ENCODE results near the gene CAPN11.
A peak's percentile ranks its signal among the peaks of the same experiment; 100 is the strongest.
"Not testable (repeated sequence)": the region's sequence is repeated elsewhere in the genome, so short reads cannot be mapped to it uniquely, and the experiment has no call there.

CAPN11 gene

GRCh38 chr6:44131892-44132291, 26.7 kb upstream of the CAPN11 start:
- DNase-seq (ENCODE audit: low read depth): no peak

DNA sequence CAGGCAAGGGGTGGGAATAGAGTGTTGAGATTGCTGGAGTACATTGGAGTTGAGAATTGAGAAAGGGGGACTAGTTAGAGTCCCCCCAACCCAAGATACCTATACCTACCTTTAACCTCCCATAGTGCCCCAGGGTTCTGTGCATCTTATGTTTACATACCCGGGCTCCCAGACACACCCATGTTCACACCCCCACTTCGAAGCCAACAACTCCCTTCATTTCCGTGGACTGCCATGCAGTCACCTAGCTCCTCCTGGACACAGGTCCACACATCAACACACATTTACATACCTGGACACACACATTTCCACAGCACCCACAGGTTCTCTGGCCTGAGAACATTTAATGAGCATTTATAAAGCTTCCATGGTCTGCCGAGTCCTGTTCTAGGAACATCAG, 26.1 kb upstream of the CAPN11 start:
- DNase-seq (ENCODE audit: low read depth): no peak

GRCh38 chr6:44133003-44133931, 25.4 kb upstream of the CAPN11 start:
- DNase-seq (ENCODE audit: low read depth): peak; percentile 45

- no peak for DNase-seq (ENCODE audit: low read depth)
These were observed 24.5 kb upstream of the CAPN11 start for GRCh38 chr6:44133981-44134711.

DNA sequence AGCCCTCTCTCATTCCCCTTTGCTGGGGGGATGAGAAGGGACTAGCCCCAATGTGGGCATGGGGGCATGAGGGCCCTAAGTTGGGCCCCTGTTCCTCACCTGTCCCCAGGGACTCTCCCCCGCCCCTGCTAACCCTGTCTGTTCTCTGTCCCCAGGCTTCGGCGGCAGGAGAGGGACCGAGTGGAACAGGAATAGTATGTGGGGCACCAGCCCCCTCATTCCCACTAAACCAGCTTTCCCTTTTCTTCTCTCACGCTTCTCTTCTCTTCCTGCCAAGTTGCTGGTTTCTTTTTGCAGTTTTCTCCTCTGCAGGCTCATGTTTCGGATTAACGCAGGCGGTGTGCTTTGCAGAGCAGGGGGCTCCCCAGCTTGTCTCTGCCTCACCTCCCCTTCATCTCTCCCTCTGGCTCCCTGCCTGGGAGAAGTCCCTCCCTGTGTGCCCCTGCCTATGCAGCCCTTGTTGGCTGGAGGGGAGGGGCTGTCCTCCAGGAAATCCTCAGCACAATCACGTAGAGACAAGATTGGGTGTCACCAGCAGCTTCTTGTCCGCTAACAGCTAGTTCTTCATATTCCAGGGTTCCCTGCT, 23.4 kb upstream of the CAPN11 start:
- DNase-seq (ENCODE audit: low read depth): no peak

DNA sequence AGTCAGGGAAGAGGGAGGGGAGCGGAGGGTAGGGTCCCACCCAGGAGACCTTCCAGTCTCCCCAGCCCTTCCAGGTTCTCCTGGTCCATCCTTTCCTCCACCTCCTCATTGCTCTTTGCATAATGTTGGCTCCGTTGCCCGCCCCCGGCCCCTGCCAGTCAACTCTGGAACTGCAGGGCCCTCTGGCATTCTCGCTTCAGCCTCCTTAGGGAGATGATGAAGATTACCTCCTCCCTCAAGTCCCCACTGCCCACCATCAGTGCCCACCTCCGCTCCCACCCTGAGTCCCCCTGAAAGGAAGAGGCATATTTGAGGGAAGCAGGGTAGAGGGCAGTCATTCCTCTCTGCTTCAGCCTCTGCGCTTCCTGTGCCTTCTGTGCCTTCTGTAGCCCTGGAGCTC, 22.7 kb upstream of the CAPN11 start:
- DNase-seq (ENCODE audit: low read depth): no peak

DNA sequence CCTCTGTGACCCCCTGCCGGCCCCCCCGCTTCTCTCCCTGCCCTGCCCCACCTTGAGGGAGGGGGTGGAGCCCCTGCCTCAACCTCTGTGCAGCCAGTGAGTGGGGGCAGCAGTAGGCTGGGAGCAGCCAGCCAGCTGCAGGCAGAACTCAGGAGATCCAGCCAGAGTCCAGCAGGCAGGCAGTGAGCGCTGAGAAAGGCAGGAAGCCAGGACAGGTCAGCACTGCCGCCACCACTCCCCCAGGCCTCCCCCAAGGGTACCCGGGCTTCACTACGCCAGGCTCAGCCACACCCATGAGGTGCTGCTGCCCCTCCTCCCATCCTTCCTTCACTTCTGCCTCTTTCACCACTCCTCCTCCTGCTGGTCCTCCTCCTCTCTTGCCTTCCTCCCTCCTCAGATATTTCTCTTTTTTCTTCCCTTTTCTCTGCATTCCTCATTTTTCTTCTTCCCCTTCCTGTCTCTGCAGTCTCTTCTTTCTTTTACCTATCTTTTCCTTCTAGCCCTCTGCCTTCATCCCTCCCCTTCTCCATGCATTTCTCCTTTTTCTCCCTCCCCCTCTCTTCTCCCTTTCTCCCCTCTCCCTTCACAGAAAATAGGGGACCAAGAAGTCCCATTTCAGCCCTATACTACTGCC, 19.8 kb upstream of the CAPN11 start:
- no peak for DNase-seq (ENCODE audit: low read depth)

- no peak for DNase-seq (ENCODE audit: low read depth)
These were observed 19.3 kb upstream of the CAPN11 start for GRCh38 chr6:44139351-44139743.

- no peak for DNase-seq (ENCODE audit: low read depth)
These were observed 15.8 kb upstream of the CAPN11 start for GRCh38 chr6:44142835-44143234.

GRCh38 chr6:44143731-44144130, 14.9 kb upstream of the CAPN11 start:
- DNase-seq (ENCODE audit: low read depth): no peak

- DNase-seq (ENCODE audit: low read depth): not testable (repeated sequence)
These were observed 14.1 kb upstream of the CAPN11 start for GRCh38 chr6:44144536-44144935.

DNA sequence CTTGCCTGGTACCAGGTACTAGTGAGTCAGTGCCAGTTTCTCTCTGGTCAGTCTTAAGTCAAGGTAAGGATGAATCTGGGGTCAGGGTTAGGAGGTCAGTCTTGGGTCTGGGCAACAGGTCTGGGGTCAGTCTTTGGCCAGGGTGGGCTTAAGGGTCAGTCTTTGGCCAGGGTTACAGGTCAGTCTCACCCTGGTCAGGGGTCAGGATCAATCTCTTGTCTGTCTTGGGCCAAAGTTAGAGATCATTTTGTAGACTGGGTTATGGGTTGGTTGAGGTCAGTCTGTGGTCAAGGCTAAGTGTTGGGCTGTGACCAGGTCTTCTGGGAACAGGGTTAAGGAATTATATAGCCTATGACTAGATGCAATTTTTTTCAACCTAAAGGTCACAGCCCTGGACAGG, 12.8 kb upstream of the CAPN11 start:
- no peak for DNase-seq (ENCODE audit: low read depth)

DNA sequence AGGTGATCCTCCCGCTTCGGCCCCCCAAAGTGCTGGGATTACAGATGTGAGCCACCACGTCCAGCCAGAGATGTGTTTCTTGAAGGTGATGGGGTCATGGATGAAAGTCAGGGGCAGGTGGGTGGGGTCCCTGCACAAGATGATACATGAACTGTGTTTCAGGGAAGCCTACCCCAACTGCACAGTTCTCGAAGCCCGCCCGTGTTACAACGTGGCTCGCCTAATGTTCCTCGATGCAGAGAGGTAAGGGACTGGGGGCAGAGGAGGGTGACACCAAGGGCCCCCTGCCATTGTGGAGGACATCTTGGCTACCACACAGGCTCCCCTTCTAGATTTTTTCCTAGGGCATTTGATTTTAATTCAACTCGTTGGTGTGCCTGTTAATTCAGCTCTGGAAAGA, 11.9 kb upstream of the CAPN11 start:
- no peak for DNase-seq (ENCODE audit: low read depth)

GRCh38 chr6:44147256-44147655, 11.4 kb upstream of the CAPN11 start:
- DNase-seq (ENCODE audit: low read depth): no peak

DNA sequence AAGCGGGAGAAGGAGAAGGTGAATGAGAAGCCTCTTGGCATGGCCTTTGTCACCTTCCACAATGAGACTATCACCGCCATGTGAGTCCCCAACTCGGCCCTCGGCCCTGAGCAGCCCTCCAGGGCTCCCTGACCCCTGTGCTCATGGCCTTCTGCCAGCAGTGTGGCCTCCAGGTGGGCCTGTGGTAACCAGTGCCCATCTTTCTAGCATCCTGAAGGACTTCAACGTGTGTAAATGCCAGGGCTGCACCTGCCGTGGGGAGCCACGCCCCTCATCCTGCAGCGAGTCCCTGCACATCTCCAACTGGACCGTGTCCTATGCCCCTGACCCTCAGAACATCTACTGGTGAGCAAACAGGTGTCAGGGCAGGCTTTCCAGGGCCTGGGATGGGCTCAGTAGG, 10.3 kb upstream of the CAPN11 start:
- DNase-seq (ENCODE audit: low read depth): no peak

DNA sequence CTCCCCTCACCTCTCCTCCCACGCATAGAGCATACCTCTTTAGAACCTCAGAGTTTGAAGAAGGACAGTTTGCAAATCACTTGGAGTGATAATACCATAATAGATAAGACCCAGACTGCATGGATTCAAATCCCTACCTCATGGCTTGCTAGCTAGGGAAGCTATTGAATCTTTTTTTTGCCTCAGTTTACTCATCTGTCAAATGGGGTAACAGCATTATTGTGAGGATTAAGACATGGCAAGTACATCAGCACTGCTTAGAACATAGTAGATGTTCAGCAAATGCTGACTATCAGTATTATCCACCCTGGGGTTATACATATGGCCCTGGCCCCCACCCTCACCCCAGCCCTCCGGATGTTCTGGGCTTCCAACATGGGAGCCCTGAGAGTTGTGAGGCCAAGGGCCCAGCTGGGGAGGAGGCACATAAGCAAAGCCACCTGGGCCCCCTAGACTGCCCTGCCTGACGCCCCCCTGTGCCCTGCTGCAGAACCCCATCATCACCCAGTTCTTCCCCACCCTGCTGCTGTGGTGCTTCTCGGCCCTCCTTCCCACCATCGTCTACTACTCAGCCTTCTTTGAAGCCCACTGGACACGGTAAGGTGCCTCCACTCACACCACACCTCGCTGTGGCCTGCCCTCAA, 9.1 kb upstream of the CAPN11 start:
- no peak for DNase-seq (ENCODE audit: low read depth)

DNA sequence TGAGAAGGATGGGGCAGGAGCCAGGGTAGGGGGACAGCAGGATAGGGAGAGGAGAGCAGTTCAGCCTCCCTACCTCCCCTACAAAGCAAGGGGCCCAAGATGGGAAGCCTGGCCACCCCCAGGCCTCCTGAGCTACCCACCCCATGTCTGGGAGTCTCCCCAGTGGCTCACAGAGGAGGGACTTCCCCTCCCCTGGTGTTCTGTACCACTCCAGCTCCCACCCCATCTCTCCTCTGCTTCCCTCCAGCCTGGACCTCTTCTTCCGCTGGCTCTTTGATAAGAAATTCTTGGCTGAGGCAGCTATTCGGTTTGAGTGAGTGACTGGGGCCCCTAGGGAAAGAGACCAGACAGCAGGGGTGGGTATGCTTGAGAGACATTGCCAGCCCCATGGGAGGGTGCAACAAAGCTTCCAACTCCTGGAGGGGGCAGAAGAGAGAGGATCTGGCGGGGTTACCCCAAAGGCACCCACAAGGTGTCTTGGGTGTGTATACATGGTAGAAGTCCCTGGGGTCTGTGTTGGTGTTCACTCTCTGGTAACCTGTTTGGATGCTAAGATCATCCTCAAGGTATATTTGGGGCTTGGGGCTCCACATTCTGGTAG, 8.2 kb upstream of the CAPN11 start:
- DNase-seq (ENCODE audit: low read depth): no peak

GRCh38 chr6:44151348-44152108, 7.1 kb upstream of the CAPN11 start:
- peak; percentile 21 for DNase-seq (ENCODE audit: low read depth)

GRCh38 chr6:44152109-44152461, 6.5 kb upstream of the CAPN11 start:
- no peak for DNase-seq (ENCODE audit: low read depth)

GRCh38 chr6:44152533-44152932, 6.1 kb upstream of the CAPN11 start:
- no peak for DNase-seq (ENCODE audit: low read depth)

- no peak for DNase-seq (ENCODE audit: low read depth)
These were observed 4.6 kb upstream of the CAPN11 start for GRCh38 chr6:44154067-44154466.

Data from fibroblast of the conjunctiva (primary cell).